HG03457 (cell line): Measurements from ENCODE around the gene OLFML3.
A peak's percentile ranks its signal among the peaks of the same experiment; 100 is the strongest.

ENCODE experiments used
- ATAC-seq: cut with Tn5 transposase; IDR thresholded peaks from one replicate; pipeline ENCODE4 v1.9.1; 2021; ENCODE audit warnings: moderate number of reproducible peaks; ENCODE audit not compliant: unreplicated experiment

OLFML3 gene, protein sequence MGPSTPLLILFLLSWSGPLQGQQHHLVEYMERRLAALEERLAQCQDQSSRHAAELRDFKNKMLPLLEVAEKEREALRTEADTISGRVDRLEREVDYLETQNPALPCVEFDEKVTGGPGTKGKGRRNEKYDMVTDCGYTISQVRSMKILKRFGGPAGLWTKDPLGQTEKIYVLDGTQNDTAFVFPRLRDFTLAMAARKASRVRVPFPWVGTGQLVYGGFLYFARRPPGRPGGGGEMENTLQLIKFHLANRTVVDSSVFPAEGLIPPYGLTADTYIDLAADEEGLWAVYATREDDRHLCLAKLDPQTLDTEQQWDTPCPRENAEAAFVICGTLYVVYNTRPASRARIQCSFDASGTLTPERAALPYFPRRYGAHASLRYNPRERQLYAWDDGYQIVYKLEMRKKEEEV

DNA sequence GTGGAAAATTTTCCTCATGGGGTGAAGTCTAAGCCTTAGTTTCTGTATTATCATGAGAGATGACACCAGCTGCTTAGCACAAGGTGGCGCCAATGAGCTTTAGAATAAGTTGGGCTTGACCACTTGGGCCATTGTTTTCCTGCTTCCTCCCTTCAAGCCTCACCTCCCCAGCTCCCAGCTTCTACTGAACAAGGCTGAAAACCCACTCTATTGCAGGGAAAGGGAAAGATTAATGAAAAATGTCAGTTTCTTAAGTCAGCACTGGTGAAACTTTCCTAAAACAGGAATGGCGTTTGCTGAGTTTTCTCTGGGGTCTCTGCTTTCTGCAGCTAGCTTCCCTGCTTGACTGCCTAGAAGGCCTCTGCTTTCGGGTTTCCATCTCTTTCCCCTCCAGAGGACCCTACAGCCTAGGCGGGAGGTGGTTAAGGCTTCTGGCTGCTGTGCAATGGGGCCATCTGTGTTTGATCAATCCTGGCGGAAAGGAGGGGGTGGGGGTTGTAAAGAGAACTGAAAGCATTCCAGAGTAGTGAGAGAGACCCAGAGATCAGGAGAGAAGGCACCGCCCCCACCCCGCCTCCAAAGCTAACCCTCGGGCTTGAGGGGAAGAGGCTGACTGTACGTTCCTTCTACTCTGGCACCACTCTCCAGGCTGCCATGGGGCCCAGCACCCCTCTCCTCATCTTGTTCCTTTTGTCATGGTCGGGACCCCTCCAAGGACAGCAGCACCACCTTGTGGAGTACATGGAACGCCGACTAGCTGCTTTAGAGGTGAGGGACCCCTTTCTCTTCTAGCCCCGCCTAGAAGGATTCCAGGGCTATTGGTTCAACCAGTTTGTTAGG is at the start of gene OLFML3:
Gene OLFML3 (plus strand): TSS at position 612 of the 840 bp plus-strand sequence. CDS start 43 bp downstream, at position 655.
- ATAC-seq = no peak

DNA sequence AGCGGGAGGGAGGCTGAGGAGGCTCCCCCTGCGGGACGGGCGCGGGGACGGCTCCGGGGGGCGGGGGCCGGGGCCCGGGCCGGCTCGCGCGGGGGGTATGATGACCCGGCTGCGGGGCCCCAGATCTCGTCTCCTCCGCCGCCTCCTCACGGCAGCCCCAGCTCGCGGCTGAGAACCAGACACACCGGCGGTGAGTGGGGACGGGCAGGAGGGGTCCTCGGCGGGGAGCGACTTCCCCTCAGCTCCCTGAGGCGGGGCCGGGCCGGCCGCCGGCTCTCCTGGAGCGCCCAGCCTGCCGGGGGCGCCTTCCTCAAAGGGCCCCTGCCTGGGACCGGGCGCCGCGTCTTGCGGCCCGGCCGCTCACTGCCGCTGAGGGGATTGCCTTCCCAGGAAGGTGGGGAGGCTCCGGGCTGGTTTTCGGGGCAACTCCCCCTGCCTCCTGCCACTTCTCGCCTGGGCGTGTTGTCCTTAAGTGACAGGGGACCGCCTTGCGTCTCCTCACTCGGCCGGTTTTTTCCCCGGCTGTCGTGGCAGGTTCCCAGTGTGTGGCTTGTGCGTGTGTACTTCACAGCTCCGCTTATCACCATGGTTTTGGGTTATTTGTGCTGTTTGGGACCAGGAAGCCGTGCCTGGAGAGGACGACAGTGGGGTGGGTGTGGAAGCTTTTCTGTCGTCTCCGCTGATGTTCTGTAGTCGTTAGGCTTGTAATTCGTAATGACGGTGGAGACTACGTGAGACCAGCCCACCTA is 49.4 kb upstream of the OLFML3 start:
- ATAC-seq = peak; percentile 25

DNA sequence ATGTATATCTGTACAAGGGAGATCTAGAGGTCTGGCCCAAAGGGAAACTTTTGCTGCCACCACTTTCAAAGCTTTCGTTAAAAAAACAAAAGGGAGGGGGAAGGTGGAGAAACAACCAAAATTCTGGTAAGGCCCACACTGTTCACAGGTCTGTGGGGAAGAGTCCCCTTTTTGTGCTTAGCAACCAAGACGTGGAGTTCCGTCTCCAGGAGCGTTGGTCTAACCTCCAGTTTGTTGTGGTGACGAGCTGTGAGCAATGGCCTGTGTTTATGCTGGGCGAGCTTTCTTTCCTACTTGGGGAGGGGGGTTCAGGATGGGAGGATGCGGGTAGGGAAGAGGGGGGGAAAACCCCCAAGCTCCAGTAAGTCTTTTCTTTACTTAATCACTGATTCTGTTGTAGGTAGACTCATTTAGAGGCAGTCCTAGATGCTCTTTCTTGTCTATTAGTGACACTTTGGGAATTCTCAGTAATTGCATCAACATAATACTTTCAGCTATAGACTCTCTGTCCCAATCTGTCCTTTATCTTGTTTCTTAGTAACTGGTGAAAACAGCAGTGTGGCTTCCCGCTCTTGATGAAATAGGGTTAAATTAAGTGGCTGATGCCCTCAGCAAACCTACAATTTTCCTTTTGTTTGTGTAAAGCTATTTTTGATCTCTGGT is 48.6 kb upstream of the OLFML3 start:
- ATAC-seq = no peak

DNA sequence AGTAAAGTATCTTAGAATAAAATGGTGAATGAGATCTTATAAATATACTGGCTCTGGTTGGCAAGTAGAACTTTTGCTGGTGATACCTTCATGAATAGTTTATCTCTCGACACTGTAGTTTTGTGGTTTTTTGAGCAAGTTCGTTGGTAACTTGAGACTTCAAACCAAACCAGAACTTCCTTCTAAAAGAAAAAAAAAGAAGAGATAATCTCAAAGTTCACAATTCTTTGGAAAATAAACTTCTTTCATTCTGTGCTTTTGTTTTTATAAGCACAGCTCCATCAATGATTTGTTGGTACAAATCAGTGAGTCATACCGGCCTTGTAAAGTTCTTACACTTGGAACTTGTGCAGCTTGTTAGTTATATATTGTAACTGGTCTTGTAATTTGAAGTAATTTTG is 47.8 kb upstream of the OLFML3 start:
- no peak for ATAC-seq

DNA sequence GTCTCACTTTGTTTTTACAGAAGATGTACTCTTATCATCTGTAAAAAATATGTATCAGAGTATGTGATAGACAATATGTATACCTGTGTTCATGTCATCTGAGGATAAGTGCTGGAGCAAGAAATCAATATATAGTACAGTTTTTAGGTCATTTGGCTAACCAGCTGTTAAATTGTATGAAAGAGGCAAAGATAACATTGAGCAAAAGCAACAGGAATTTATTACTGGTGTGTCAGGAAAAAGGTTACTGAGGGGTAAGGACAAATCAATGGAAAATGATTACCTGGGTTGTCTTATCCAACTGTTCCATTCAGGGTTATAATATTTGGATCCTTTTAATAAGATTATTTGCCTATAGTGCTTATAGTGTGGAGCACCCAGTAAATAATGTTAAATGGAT is 45.3 kb upstream of the OLFML3 start:
- ATAC-seq = no peak

DNA sequence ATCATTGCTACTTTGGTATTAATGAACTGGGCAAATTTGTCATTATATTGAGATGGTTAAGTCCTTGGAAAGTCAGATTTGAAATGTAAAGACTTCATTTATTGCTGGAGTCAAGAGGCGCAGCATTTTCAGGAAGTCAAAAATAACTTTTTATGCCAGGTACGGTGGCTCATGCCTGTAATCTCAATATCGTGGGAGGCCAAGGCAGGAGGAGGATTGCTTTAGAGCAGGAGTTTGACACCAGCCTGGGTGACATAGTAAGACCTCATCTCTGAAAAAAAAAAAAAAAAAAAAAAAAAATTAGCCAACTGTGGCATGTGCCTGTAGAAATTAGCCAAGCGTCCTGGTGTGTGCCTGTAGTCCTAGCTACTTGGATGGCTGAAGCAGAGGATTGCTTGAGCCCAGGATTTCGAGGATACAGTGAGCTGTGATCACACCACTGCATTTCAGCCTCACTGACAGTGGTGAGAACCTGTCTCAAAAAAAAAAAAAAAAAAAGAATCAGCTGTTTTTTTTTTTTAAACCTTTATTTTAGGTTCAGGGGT is 44.7 kb upstream of the OLFML3 start:
- no peak for ATAC-seq

DNA sequence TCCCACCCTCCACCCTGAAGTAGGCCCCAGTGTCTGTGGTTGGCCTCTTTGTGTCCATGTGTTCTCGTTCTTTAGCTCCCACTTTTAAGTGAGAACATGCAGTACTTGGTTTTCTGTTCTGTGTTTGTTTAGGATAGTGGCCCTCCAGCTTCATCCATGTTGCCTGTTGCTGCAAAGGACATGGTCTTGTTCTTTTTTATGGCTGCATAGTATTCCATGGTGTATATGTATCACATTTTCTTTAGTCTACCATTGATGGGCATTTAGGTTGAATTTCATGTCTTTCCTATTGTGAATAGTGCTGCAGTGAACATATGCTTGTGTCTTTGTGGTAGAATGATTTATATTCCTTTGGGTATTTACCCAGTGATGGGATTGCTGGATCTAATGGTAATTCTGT is 44.1 kb upstream of the OLFML3 start:
- no peak for ATAC-seq

DNA sequence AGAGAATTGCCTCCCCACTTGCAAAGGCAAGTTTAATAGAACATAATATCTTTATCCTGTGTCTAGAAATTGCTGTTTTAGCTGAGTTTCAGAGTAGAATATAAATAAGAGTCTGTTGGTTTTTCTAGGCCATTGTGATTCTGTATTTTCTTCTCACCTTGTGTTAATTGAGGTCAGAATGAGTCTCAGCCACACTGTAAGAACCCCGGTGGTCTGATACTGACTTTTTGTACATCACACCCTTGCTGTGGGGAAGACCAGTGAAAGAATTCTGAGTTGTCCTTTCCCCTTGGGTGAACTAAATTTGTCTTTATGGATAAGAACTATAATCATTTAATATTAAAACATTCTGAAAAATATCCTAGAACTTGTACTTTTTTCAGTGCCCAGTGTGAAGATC is 43.3 kb upstream of the OLFML3 start:
- no peak for ATAC-seq

DNA sequence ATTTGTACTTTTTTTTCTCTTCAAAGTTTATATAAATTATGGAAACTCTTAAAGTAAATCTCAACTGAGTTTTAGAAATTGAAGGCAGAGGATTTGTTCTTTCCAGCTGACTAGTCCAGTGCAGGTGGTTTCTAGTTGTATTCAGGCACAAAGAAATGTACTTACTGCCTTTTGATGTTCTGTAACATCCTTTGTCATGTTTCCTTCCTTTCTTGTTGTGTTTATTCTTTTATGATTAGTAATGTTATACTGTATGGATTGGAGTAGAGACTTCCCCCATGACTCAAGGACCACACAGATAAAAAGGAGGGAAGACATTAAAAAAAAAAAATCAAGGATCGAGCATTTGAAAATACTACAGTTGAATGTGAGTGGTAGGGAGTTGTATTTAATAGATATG is 42.1 kb upstream of the OLFML3 start:
- no peak for ATAC-seq

DNA sequence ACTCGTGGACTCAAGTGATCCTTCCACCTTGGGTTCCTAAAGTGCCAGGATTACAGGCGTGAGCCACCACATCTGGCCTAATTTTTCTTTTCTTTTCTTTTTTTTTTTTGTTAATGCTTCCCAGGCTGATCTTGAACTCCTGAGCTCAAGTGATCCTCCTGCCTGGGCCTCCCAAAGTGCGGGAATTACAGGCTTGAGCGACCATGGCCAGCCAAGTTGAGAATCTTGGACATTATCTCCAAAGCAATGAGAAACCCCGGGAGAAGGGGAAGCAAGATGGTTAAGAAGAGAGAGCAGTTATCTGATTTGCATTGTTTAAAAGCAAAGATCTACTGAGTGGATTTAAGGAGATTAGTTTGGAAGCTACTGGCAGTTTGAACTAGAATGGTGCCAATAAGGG is 41.1 kb upstream of the OLFML3 start:
- no peak for ATAC-seq

DNA sequence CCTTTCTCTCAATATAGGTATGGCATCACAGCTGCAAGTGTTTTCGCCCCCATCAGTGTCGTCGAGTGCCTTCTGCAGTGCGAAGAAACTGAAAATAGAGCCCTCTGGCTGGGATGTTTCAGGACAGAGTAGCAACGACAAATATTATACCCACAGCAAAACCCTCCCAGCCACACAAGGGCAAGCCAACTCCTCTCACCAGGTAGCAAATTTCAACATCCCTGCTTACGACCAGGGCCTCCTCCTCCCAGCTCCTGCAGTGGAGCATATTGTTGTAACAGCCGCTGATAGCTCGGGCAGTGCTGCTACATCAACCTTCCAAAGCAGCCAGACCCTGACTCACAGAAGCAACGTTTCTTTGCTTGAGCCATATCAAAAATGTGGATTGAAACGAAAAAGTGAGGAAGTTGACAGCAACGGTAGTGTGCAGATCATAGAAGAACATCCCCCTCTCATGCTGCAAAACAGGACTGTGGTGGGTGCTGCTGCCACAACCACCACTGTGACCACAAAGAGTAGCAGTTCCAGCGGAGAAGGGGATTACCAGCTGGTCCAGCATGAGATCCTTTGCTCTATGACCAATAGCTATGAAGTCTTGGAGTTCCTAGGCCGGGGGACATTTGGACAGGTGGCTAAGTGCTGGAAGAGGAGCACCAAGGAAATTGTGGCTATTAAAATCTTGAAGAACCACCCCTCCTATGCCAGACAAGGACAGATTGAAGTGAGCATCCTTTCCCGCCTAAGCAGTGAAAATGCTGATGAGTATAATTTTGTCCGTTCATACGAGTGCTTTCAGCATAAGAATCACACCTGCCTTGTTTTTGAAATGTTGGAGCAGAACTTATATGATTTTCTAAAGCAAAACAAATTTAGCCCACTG is 38.7 kb upstream of the OLFML3 start:
- no peak for ATAC-seq

DNA sequence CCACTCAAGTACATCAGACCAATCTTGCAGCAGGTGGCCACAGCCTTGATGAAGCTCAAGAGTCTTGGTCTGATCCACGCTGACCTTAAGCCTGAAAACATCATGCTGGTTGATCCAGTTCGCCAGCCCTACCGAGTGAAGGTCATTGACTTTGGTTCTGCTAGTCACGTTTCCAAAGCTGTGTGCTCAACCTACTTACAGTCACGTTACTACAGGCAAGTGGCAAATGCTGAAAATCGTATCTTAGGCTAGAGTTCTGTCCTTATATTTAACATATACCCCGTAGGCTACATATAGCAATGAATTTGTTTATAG is 38.1 kb upstream of the OLFML3 start:
- no peak for ATAC-seq

DNA sequence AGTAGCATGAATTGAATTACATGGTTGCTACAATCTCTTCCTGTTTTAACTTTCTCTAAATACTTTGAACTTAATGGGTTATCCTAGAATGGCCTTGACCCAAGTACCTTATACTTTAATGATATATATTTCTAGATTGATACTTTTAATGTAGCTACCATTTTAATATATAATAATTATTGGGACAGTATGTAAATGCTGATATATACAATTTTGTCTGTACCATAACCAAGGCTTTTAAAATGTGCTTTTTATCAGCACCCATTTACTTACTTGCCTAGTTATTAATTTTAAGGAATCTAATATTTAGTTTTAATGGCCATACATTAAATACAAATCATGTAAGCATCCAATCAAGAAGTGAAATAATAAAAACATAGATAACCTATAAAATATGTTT is 36.7 kb upstream of the OLFML3 start:
- ATAC-seq = no peak

DNA sequence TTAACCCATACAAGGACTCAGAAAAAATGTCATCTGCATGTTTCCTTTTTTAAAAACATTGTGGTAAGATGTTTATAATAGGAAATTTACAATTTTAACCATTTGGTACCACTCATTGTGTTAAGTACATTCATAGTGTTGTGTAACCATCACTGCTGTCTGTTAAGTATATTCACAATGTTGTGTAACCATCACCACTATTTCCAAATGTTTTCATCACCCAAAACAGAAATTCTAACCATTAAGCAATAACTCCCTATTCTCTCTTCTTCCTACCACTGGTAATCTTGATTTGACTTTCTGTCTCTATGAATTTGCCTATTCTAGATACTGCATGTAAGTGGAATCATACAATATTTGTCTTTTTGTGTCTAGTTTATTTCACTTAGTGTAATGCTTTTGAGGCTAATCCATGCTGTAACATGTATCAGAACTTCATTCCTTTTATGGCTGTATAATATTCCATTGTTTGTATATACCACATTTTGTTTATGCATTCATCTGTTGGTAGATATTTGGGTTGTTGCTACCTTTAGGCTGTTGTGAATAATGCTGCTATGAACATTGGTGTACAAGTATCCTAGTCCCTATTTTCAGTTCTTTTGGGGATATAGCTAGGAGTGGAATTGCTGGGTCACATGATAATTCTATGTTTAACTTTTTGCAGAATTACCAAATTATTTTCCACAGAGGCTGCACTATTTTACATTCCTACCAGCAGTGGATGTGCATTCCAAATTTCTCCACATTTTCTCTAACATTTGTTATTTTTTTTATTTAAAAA is 36.1 kb upstream of the OLFML3 start:
- ATAC-seq = no peak

DNA sequence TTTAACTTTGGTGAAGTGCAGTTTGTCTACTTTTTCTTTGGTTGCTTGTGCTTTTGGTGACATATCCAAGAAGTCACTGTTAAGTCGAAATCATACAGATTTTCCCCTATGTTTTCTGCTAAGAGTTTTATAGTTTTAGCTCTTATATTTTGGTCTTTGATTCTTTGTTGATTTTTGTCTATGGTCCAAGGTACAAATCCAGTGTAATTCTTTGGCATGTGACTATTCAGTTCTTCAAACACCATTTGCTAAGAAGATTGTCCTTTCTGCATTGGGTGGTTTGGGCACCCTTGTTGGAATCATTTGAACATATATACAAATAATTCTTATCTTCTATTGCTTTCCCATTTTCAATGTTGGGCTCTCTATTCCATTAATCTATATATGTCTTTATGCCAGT is 33.9 kb upstream of the OLFML3 start:
- ATAC-seq = no peak

DNA sequence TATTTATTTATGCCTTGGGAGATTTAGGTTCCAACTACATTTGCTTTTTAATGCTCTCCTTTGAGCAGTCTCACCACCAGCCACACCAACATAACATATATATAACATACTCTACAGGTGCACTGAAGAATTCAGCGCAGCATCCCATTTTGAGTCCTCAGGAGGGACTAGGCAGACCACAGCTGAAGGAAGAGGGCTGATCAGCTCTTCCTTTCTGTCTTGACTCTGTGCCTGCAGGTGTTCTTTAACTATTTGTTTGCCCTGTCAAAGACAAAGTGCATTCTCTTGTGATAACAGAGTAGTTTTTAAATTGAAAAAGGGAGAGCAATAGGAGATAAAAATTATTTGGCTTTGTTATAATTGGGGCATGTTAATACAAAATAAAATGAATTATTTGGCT is 33.2 kb upstream of the OLFML3 start:
- no peak for ATAC-seq

DNA sequence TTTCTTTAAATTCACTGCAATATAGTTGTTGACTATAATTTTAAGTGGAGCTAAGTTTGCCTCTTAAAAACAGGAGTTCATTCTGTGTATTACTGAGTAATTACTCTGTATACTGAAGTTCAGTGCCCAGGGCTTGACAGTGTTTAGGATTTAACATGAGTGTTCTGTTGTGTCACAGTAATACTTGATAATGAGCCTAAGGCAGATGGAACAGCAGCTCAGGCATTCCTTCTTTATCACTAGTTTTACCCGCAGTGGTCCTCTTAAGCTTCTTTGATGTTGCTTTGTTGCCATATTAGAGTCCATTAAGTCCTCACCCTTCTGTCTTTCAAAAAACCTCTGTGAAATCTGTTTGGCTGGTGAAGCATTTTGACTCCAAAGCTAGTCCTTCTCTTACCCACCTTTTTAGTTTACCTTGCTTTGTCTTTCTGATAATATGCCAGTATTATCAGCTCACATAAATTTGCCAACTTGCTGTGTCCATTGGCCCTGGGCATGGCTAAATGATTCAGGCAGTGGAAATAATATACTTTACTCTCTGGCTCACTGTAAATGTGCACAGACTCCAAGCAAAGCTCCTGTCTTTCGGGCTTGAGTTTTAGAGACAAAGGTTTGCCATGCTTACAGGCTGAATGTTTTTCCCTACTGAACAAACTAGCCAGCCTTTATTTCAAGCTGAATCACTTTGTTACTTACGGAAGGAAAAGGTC is 32.4 kb upstream of the OLFML3 start:
- ATAC-seq = no peak

DNA sequence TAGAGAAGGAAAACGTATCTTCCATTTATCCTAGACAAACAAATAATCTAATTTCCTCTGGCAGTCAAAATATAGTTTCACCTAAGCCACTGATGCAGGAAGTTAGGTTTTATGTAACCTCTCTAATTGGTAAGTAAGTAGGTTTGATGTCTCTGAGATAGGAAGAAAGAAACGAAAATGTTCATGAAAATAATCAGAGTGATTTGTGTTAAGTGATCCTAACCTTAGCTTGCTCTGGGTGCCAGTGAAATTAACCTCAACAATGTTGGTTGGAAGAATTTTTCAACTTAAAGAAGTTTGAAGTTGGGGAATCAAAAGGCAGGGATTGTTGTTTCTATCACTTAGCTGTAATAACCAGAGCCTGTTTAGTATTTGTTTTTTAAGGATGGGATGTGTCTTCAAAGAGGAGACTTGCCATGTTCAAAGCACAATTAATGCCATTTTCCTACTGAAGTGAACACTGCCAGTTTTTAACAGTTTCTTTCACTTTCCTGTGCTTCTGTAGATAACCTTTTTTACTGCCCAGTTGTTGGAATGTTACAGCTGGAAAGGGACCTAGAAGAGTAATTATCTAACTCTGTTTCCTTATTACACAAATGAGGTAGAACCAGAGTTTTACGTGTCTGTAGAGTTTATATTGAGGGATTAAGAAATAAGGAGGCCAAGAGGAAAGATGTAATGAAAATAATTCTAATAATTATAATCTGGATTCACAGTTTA is 31.7 kb upstream of the OLFML3 start:
- ATAC-seq = no peak
